OCI-LY3 (cell line): Measurements from ENCODE around the gene ACAD11.

Source experiments
- H2AFZ ChIP-seq: fragments of 200-600, 300-600 bp; shearing (Covaris generic); 2 replicates; pipeline ENCODE4 v1.6.0; 2014; ENCODE audit warnings: antibody characterized with exemption, low read depth, low read length
- H3K27ac ChIP-seq: fragments of 200-600, 300-600 bp; sonication (generic); 2 replicates; pipeline ENCODE4 v1.5.1; 2014; ENCODE audit warnings: mild to moderate bottlenecking, low read length, moderate library complexity, mixed read lengths
- H3K27me3 ChIP-seq: fragments of 200-600, 300-600 bp; sonication (generic); 2 replicates; pipeline ENCODE4 v1.6.1; 2014; ENCODE audit warnings: low read depth, low read length, mixed read lengths
- H3K36me3 ChIP-seq: fragments of 200-600, 300-600 bp; sonication (generic); replicated peaks from 2 replicates; pipeline ENCODE3; 2014; ENCODE audit warnings: low read depth, low read length, mixed read lengths
- H3K4me1 ChIP-seq: fragments of 300-600, 200-600 bp; sonication (generic); 2 replicates; pipeline ENCODE4 v1.6.1; 2014; ENCODE audit warnings: low read length, mixed read lengths
- H3K4me2 ChIP-seq: fragments of 200-600, 300-600 bp; sonication (generic); 2 replicates; pipeline ENCODE4 v1.6.1; 2014; ENCODE audit warnings: low read length, mixed read lengths
- H3K4me3 ChIP-seq: fragments of 300-600, 200-600 bp; sonication (generic); 2 replicates; pipeline ENCODE4 v1.5.1; 2014; ENCODE audit warnings: antibody characterized with exemption, mild to moderate bottlenecking, low read length, moderate library complexity
- H3K79me2 ChIP-seq: fragments of 300-600, 200-600 bp; shearing (Covaris generic); 2 replicates; pipeline ENCODE4 v1.6.1; 2014; ENCODE audit warnings: mild to moderate bottlenecking, low read length, mixed read lengths
- H3K9ac ChIP-seq: fragments of 300-600, 200-600 bp; shearing (Covaris generic); 2 replicates; pipeline ENCODE4 v1.6.0; 2014; ENCODE audit warnings: mild to moderate bottlenecking, low read length, moderate library complexity
- H3K9me3 ChIP-seq: fragments of 200-600, 300-600 bp; shearing (Covaris generic); 2 replicates; pipeline ENCODE4 v1.6.1; 2014; ENCODE audit warnings: low read length, mixed read lengths; ENCODE audit not compliant: insufficient read depth
- H4K20me1 ChIP-seq: fragments of 200-600, 300-600 bp; sonication (generic); 2 replicates; pipeline ENCODE4 v1.6.1; 2016; ENCODE audit warnings: low read length, mixed read lengths; ENCODE audit not compliant: insufficient read depth
- CTCF ChIP-seq: fragments of 200-600, 300-600 bp; sonication (generic); IDR thresholded peaks from 2 replicates; pipeline ENCODE4 v1.5.1; 2014; ENCODE audit warnings: antibody characterized with exemption, low read length, low read depth
- EZH2phosphoT487 ChIP-seq: fragments of 200-600 bp; shearing (Covaris generic); IDR thresholded peaks from 2 replicates; pipeline ENCODE4 v1.6.1; 2018; ENCODE audit warnings: antibody characterized with exemption, mixed run types, low read depth

Gene ACAD11

DNA sequence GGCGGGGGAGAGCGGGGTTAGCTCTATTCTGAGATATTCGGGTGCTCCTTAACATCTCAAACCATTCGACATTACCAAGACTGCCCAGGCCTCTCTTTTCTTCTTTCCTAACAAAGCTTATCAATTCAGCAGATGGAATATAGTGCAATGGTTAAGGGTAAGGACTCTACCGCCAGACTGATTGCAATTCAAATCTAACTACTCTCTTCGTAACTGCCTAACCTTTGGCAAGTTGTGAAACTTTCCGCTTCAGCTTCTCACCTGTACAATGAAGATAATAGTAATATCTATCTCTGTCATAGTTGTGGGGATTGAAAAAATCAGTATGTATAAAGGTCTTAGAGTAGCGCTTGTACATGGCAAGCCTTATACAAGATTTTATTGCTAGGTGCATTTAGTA, 1.5 kb upstream of the ACAD11 start:
- peak overlapping the region; percentile 92 for H3K4me3 ChIP-seq
- peak overlapping the region; percentile 78 for H3K4me2 ChIP-seq
- H3K4me1 ChIP-seq: peaks cover 19% of the 10 kb centered on the region
- peaks cover 73% of the 10 kb centered on the region for H3K79me2 ChIP-seq
- H4K20me1 ChIP-seq: peaks cover 26% of the 10 kb centered on the region; the same call in 1 of the 2 replicates
- no peak for TF ChIP-seq EZH2phosphoT487
- no peak for TF ChIP-seq CTCF
- peak overlapping the region; percentile 87 for H3K9ac ChIP-seq
- no peaks in the 10 kb centered on the region for H3K27me3 ChIP-seq
- no peak overlapping the region for H3K27ac ChIP-seq
- H2AFZ ChIP-seq: no peak overlapping the region
- H3K36me3 ChIP-seq: no peaks in the 10 kb centered on the region
- H3K9me3 ChIP-seq: no peaks in the 10 kb centered on the region

- H3K4me3 ChIP-seq: peak overlapping the region; percentile 92
- no peak overlapping the region for H3K27ac ChIP-seq
- peak overlapping the region; percentile 78 for H3K4me2 ChIP-seq
- H3K9ac ChIP-seq: peak overlapping the region; percentile 87
- no peaks in the 10 kb centered on the region for H3K36me3 ChIP-seq
- no peaks in the 10 kb centered on the region for H3K9me3 ChIP-seq
- peak overlapping the region; percentile 89 for H2AFZ ChIP-seq
- H3K79me2 ChIP-seq: peaks cover 70% of the 10 kb centered on the region
- peaks cover 23% of the 10 kb centered on the region; the same call in 1 of the 2 replicates for H4K20me1 ChIP-seq
- TF ChIP-seq CTCF (no peak), EZH2phosphoT487 (no peak)
- H3K4me1 ChIP-seq: peaks cover 19% of the 10 kb centered on the region
- H3K27me3 ChIP-seq: no peaks in the 10 kb centered on the region
These were observed 1.1 kb upstream of the ACAD11 start for GRCh38 chr3:132660811-132661070.

GRCh38 chr3:132660052-132660810, 622 bp upstream of the ACAD11 start, which contains the start of gene UBA5:
TSS of gene UBA5 (plus strand) at chr3:132660329. CDS start at chr3:132660538, 209 bp downstream.
- H2AFZ ChIP-seq: peak within 1 kb of the TSS; percentile 89
- peaks cover 19% of the 10 kb centered on the region for H3K4me1 ChIP-seq
- peak within 1 kb of the TSS; percentile 92 for H3K4me3 ChIP-seq
- TF ChIP-seq CTCF (no peak), EZH2phosphoT487 (no peak)
- H4K20me1 ChIP-seq: peaks cover 23% of the 10 kb centered on the region; the same call in 1 of the 2 replicates
- peak within 1 kb of the TSS; percentile 54 for H3K27ac ChIP-seq
- peak within 1 kb of the TSS; percentile 78 for H3K4me2 ChIP-seq
- no peaks in the 10 kb centered on the region for H3K36me3 ChIP-seq
- H3K9me3 ChIP-seq: no peaks in the 10 kb centered on the region
- no peaks in the 10 kb centered on the region for H3K27me3 ChIP-seq
- peak within 1 kb of the TSS; percentile 87 for H3K9ac ChIP-seq
- peaks cover 66% of the 10 kb centered on the region for H3K79me2 ChIP-seq

DNA sequence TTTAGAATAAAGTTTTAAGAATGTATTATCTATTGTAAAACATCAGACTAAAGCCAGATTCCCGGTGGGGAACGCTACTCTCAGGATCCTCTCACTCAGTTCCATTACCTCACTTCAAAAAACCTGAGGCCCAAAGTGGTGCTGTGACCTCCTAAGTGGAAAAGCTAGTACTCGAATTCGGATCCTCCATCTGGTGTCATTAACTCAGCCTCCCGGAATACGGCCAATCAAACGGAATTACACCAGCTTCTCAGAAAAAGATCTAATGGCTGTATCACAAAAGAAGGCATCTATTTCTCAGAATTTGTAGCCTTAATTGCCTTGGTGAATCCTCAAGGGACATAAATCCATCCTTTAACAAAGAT, 627 bp downstream of the ACAD11 start:
- Histone ChIP-seq H3K4me2 (peak overlapping the region; percentile 78), H3K9ac (peak overlapping the region; percentile 87), H3K27ac (no peak overlapping the region), H3K4me3 (peak overlapping the region; percentile 92), H2AFZ (peak overlapping the region; percentile 89), H3K79me2 (peaks cover 54% of the 10 kb centered on the region), H3K4me1 (peaks cover 19% of the 10 kb centered on the region), H3K9me3 (no peaks in the 10 kb centered on the region), H4K20me1 (peaks cover 16% of the 10 kb centered on the region; the same call in 1 of the 2 replicates), H3K36me3 (no peaks in the 10 kb centered on the region), H3K27me3 (no peaks in the 10 kb centered on the region)
- TF ChIP-seq EZH2phosphoT487 (no peak), CTCF (no peak)
